NCI-H1417 treated with DMSO at 0.1 percent for 48 hours (cell line): ENCODE results near the gene SLC12A2.

ENCODE experiments used
- DNase-seq: peaks from one replicate; lab custom pipeline; 2025; lab: John Stamatoyannopoulos, UW

SLC12A2 gene

DNA sequence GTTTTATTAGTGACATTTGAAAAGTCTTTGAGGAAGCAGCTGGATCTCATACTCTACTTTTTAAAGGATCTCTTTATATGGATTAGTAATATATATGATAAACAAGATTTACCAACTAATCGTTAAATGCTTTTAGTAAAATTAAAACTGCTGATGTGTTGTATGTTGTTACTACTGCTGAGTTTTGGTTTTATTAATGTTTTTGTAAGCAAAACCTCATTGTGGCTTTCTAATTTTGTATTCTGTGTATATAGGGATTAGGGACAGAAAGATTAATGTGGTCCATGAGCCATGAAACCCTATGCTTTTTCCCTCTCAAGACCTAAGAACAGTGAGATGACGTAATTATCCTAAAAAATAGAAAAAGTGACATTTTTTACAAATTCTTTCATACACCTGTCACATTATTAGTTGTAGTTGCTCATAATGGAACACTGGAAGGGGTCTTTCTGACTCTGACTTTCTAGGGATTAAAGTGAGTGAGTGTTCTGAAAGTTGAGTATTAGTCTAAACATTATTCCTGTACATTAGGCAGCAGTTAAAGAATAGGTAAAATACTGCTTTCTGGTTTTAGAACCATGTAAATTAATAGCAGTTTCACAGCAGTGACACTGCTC is 85.9 kb downstream of the SLC12A2 start:
- no peak for DNase-seq

DNA sequence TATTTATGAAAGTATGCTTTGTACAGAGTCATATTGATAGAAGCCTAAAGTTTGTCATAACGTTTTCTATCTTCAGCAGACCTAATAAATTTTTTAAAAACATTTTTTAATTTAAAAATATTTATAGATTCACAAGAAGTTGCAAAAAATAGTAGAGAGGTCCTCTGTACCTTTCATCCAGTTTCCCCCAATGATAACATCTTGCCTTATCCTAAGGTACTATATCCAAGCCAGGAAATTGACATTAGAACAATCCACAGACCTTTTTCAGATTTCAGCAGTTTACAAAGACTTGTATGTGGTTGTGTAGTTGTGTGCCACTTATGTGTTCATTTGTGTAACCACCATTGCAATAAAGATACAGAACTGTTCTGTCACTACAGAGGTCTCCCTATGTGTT is 88.5 kb downstream of the SLC12A2 start:
- DNase-seq: no peak

- no peak for DNase-seq
Measured at GRCh38 chr5:128174951-128175350, 91.4 kb downstream of the SLC12A2 start.

DNA sequence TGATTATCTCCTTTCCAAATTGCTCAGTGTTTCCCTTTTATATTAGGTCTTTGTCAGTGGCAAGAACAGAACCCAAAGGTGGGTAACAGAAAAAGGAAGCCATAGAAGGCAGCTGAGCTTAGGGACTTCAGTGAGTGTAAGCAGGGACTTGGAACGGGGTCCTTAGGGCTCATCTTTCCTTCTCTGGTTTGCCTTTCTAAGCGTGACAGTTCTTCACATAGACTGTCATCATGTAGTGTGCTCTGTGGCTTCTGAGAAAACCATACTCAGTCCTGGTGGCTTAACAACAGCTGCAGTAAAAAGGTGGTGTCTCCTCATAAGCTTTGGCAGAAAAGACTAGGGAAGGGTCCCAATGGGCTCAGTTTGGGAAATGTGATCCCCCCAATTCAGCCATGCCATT is 108.8 kb downstream of the SLC12A2 start:
- no peak for DNase-seq

- no peak for DNase-seq
Measured at GRCh38 chr5:128193665-128194390, 110.3 kb downstream of the SLC12A2 start.

DNA sequence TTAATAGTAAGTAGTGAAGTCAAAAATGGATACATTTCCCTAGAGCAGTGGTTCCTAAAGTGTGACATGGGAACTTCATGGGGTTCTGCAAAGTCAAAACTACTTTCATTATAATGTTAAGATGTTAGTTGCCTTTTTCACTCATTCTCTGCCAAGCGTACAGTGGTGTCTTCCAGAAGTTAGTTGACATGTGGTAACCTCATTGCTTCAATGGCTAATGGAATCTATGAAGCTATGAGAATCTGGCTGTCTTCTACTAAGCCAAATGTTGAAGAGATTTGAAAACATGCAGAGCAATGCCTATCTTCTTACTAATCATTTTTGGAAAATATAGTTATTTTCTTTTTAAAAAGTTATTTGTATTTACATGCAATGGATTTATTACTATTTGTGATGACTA is 111.8 kb downstream of the SLC12A2 start:
- DNase-seq: no peak

- no peak for DNase-seq
Measured at GRCh38 chr5:128196080-128196479, 112.5 kb downstream of the SLC12A2 start.

- DNase-seq: no peak
Measured at GRCh38 chr5:128196791-128197190, 113.2 kb downstream of the SLC12A2 start.

DNA sequence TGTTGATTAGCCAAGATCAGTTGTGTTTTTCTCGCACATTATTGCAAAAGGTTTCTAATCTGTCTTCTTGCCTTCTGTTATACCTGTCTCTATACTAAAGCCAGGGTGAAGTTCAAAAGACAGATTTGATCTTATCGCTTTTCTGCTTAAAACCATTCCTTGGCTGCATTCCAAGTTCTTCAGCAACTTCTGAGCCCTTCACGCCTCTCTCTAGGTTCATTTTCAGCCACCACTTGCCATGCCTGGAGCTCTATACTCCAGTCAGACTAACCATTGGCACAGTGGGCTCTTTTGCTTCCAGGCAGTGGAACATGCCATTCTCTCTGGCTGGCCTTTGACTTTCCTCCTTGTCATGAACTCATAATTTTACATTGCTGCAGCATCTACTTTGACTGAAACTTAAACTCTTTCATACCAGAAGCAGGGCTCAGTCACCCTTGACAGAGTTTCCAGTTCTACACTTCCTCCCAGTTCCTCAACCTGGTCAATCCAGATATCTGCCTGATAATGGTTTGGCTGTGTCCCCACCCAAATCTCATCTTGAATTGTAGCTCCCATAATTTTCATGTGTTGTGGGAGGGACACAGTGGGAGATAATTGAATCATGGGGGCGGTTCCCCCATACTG is 114.4 kb downstream of the SLC12A2 start:
- no peak for DNase-seq

DNA sequence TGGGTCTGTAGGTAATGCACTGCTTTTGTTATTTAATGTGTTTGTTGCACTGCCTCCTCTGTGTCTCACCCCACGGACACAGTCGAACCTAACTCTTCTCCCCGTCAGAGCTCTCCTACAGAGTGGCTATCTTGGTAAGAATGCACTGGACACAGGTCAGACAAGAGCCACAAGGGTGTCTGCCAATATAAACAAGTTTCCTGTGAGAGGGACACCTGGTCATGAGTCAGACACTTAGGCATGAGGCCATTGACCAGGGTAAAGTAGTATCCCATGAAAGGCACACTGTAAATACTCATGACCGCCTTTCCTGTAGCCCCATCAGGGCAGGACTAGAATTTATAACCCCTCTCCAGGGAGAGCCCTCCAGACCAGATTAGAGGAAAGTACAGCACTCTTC is 115.5 kb downstream of the SLC12A2 start:
- DNase-seq: no peak

DNA sequence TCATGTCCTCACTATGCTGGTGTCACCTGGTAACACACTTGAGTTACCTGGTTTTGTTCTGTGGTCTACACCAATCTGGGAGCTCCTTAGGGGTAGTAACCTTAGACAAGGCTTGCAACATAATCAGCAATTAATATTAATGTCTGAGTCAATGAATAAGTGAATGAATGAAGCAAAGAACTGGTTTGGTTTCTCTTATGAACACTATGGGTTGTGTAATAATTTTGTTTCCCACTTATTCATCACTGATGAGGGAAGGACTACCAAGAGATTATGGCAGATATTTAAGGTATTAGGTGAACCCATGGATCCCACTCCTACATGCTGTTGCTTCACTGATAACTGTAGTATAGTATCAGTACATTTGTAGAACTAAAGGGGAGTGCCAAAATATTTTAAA is 116.0 kb downstream of the SLC12A2 start:
- no peak for DNase-seq

DNA sequence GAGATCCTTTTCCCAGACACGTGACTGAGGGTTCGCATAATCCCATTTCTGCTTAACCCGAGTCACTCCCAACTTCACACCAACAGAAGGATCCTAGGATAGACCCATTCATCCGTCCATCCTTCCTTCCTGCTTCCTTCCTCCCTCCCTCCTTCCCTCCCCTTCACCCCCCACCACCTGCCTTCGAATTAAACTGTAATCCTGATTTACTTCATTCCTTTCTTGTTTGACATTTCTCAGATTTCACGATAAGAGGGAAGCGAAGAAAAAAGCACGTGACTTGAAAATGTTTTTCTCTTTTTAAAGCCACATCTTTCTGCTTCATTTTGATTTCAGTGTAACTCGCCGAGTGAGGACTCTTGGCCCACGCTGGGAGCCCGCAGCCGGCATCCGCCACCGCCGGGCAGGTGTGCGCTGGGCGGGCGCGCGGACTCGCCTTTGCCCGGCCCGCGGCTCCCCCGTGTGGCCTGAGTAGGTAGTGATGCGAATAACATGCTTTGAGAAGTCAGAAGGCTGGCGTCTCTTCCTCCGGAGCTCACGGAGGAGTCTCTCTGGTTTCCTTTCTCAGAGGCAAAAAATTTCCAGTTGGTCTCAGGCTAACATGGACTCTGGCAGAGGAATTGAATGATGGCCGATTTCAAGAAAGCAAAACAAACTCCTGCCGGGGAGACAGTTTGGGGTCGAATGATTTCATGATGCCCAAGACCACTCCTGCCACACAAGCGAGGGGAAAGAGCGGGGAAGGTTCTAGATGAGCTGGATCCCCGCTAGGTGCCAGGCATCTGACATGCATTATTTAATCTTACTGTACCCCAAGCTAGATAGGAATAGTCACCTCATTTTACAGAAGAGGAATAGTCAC is 117.7 kb downstream of the SLC12A2 start:
- DNase-seq: no peak

- DNase-seq: no peak
Measured at GRCh38 chr5:128202320-128202719, 118.8 kb downstream of the SLC12A2 start.

DNA sequence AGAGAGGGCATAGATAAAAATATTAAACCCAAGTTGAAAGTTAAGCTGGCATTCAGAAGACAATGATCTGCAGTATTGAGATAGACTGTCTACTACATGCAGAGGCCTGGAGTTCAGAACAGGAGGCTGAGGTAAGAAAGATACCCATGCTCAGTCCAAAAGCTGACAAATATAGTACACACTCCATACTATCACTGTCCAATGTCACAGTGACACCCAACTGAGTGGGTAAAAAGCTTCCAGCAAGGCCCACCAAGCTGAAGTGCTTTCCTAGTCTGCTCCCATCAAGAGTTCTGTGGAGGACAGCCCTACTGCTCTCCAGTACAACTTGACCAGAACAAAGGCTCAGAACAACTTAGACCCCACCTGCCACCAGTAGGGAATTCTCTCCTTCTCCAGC is 124.9 kb downstream of the SLC12A2 start:
- no peak for DNase-seq

GRCh38 chr5:128212191-128212806 is 128.7 kb downstream of the SLC12A2 start:
- no peak for DNase-seq

GRCh38 chr5:128213340-128213739 is 129.8 kb downstream of the SLC12A2 start:
- no peak for DNase-seq

GRCh38 chr5:128213833-128214232 is 130.3 kb downstream of the SLC12A2 start:
- no peak for DNase-seq

DNA sequence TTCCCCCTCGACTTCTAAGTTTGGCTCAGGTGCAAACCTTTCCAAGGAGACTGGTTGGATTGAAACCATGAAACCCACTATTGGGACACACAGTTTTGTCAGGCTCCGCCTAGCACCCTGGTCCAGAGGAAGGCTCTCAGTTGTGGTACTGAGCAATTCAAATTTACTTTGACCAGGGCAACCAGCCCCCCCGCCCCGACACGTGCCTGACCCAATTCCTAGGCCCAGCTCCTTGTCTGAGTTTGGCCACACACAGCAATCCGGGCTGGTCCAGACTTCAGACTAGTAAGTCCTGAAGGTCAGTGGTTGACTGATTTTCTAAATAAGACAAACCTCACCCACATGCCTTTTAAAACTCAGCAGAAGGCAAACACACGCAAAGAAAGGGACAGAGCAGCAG is 132.7 kb downstream of the SLC12A2 start:
- no peak for DNase-seq

DNA sequence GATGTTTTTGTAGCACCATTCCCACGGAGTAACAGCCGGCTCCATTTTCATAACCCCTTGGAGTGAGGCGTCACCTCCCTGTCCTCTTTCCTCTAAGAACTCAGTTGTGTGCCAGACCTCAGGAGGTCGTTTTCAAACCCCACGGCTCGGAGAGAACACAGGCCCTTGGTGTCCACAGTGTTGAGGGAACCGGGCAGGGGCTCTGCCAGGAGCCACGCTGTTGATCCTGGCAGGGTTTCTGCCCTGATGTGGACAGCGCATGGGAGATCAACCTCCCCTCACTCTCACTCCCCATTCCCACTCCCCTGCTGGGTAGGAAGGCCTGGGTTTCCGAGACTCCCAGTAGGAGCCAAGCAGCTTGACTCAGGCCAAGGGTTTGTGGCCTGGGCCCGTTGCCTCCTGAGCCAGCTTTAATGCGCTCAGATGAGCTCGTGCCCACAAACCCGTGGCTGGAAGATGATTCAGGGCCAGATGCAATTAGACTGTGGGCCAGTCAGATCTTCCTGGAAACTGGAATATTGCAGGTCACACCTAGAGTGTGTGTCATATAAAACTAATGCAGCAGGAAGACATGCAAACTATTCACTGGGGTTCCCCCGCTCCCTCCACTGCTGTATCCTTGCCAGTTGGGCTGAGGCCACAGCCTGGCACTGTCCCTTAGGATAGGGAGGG is 133.4 kb downstream of the SLC12A2 start:
- DNase-seq: no peak

DNA sequence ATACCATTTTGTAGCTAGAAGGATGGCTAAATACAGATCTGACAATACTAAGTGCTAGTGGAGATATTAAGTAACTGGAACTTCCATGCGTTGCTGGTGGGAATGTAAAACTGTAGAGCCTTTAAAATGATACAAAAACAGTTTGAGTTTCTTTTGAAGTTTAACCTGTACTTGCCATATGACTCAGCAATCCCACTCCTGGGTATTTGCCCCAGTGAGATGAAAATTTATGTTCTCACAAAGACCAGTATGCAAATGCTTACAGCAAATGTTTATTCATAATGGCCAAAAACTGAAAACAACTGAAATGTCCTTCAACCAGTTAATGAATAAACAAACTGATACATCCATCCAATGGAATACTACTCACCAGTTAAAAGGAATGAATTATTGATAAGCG is 137.3 kb downstream of the SLC12A2 start:
- no peak for DNase-seq

DNA sequence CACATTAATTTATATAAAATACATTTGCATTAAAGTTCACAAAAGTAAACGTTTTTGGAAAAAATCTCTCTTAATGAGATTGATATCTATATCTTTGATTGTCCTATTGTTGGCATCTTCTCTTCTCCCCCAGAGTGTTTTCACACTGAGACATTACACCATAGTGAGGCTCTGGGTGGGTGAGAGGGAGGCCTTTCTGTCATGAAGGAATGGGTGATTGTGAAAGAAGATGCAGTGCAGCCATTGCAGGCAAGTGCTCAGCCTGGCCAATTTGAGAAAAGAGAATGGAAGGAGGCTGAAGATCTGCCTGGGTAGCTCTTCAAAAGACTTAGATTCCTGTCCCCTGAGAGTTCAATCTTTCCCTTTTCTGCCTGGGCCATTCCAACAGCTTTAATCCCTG is 140.8 kb downstream of the SLC12A2 start:
- DNase-seq: no peak
